Neural cell (in vitro differentiated cells): ENCODE measurements around the gene CFAP99. TPM values are rescaled to one million over a fixed set of nuclear protein-coding genes. Genes with fewer than 3 reads are reported as not detected.

Experiments used
- H2AFZ ChIP-seq: fragments of 200-600, 300-800 bp; sonication (generic), shearing (Covaris generic); 2 replicates; pipeline ENCODE4 v1.6.0; 2014; ENCODE audit warnings: low read depth, mild to moderate bottlenecking, antibody characterized with exemption, low read length, moderate library complexity
- H3F3A ChIP-seq: fragments of 200-600 bp; shearing (Covaris generic); 2 replicates; pipeline ENCODE4 v1.6.1; 2016; ENCODE audit warnings: mild to moderate bottlenecking, moderate library complexity, mixed read lengths, antibody characterized with exemption, low read length; ENCODE audit not compliant: insufficient read depth, poor library complexity, severe bottlenecking
- H3K27ac ChIP-seq: fragments of 200-600, 300-800 bp; sonication (generic), shearing (Covaris generic); 2 replicates; pipeline ENCODE4 v1.5.1; 2014; ENCODE audit warnings: mild to moderate bottlenecking, low read length, moderate library complexity
- H3K27me3 ChIP-seq: fragments of 300-800, 200-600 bp; sonication (generic), shearing (Covaris generic); 2 replicates; pipeline ENCODE4 v1.6.0; 2014; ENCODE audit warnings: mild to moderate bottlenecking, low read depth, low read length, moderate library complexity; ENCODE audit not compliant: insufficient read depth
- H3K36me3 ChIP-seq: fragments of 300-800, 200-600 bp; sonication (generic), shearing (Covaris generic); 2 replicates; pipeline ENCODE4 v1.5.1; 2014; ENCODE audit warnings: mild to moderate bottlenecking, antibody characterized with exemption, low read length, moderate library complexity; ENCODE audit not compliant: insufficient read depth
- H3K4me2 ChIP-seq: fragments of 300-800, 200-600 bp; sonication (generic), shearing (Covaris generic); 2 replicates; pipeline ENCODE4 v1.6.0; 2014; ENCODE audit warnings: mild to moderate bottlenecking, low read length
- H3K4me3 ChIP-seq: fragments of 300-800, 200-600 bp; sonication (generic), shearing (Covaris generic); 2 replicates; pipeline ENCODE4 v1.5.1; 2014; ENCODE audit warnings: mild to moderate bottlenecking, low read length, moderate library complexity
- H3K79me2 ChIP-seq: fragments of 200-600 bp; shearing (Covaris generic); replicated peaks from 2 replicates; pipeline ENCODE4 v1.6.0; 2014; ENCODE audit warnings: mild to moderate bottlenecking, low read length, moderate library complexity; ENCODE audit not compliant: insufficient read depth
- H3K9ac ChIP-seq: fragments of 300-800, 200-600 bp; sonication (generic), shearing (Covaris generic); 2 replicates; pipeline ENCODE4 v1.6.1; 2016; ENCODE audit warnings: mild to moderate bottlenecking, low read length, mixed read lengths
- H3K9me2 ChIP-seq: fragments of 200-600 bp; shearing (Covaris generic); 2 replicates; pipeline ENCODE4 v1.6.1; 2016; ENCODE audit warnings: mild to moderate bottlenecking, low read length, mixed read lengths; ENCODE audit not compliant: insufficient read depth
- H3K9me3 ChIP-seq: fragments of 200-600, 300-800 bp; sonication (generic), shearing (Covaris generic); 2 replicates; pipeline ENCODE4 v1.6.1; 2016; ENCODE audit warnings: mild to moderate bottlenecking, mixed run types, low read length, moderate library complexity, mixed read lengths
- H4K20me1 ChIP-seq: fragments of 200-600 bp; shearing (Covaris generic); 2 replicates; pipeline ENCODE4 v1.6.1; 2016; ENCODE audit warnings: mild to moderate bottlenecking, mixed run types; ENCODE audit not compliant: insufficient read depth
- EP300 ChIP-seq: fragments of 450-650 bp; conservative IDR thresholded peaks from 2 replicates; pipeline ENCODE4 v1.6.1; 2014; ENCODE audit warnings: antibody characterized with exemption, mild to moderate bottlenecking, moderate library complexity; ENCODE audit not compliant: poor library complexity, severe bottlenecking
- EZH2 ChIP-seq: fragments of 200-600, 300-800 bp; shearing (Covaris generic), sonication (generic); IDR thresholded peaks from 2 replicates; pipeline ENCODE4 v1.6.1; 2014; ENCODE audit warnings: antibody characterized with exemption, low read length, borderline replicate concordance, mild to moderate bottlenecking; ENCODE audit not compliant: insufficient read depth, poor library complexity, severe bottlenecking
- MXI1 ChIP-seq: fragments of 450-650 bp; conservative IDR thresholded peaks from 2 replicates; pipeline ENCODE4 v1.6.1; 2014; ENCODE audit warnings: antibody characterized with exemption, mild to moderate bottlenecking; ENCODE audit not compliant: poor library complexity, severe bottlenecking
- POLR2AphosphoS5 ChIP-seq: IDR thresholded peaks from 2 replicates; pipeline ENCODE4 v1.6.1; 2012
- RAD21 ChIP-seq: fragments of 450-650 bp; conservative IDR thresholded peaks from 2 replicates; pipeline ENCODE4 v1.6.1; 2014; ENCODE audit warnings: antibody characterized with exemption, mild to moderate bottlenecking, moderate library complexity
- SMC3 ChIP-seq: fragments of 450-650 bp; conservative IDR thresholded peaks from 2 replicates; pipeline ENCODE4 v1.6.1; 2014; ENCODE audit warnings: antibody characterized with exemption, mild to moderate bottlenecking, moderate library complexity; ENCODE audit not compliant: poor library complexity
- TAF1 ChIP-seq: IDR thresholded peaks from 2 replicates; pipeline ENCODE4 v1.6.1; 2012; ENCODE audit warnings: low read depth
- polyA plus RNA-seq: library from polyadenylated mRNA; depleted of rRNA; stranded (reverse); fragments of >200 nt; gene quantifications from 2 replicates; pipeline ENCODE4 v1.2.3, GENCODE V29; 2014
- TF ChIP-seq, protein P1 (sequence below): IDR thresholded peaks from 2 replicates; pipeline ENCODE4 v1.6.1; 2012; ENCODE audit warnings: borderline replicate concordance
- TF ChIP-seq, protein P2 (sequence below): fragments of 450-650 bp; IDR thresholded peaks from 2 replicates; pipeline ENCODE4 v1.5.1; 2014; ENCODE audit warnings: antibody characterized with exemption, mild to moderate bottlenecking, moderate library complexity; ENCODE audit not compliant: poor library complexity, severe bottlenecking

Gene CFAP99
- polyA plus RNA-seq, 1 donor from 2014 or later, result not detected

DNA sequence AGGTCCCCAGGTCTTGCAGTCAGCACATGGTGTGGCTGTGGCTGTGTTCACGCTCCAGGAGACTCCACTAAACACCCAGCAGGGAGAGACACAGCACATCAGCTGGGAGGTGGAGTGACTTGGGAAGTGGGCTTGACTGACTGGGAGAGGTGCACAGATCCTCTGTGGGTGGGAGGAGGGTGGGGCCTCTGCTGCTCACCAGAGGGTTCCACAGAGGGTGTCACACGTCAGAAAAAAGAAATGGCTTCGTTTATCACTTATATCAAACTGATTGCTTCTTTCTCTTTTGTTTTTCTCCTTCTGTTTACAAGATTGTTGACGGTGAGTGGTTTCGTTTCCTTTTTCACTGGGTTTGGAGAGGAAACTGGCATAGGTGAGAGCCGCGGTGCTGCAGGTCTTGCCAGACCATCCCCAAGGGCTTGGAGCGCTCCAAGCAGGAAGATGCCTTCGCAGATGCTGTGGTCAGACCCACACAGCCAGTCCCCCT, 92.9 kb downstream of the CFAP99 start:
- H3K36me3 ChIP-seq, result peaks cover 13% of the 10 kb centered on the region
- H3F3A ChIP-seq, result no peaks in the 10 kb centered on the region
- no peak overlapping the region for H3K9ac ChIP-seq
- H3K27ac ChIP-seq, result no peak overlapping the region
- no peaks in the 10 kb centered on the region for H4K20me1 ChIP-seq
- H3K79me2 ChIP-seq, result no peaks in the 10 kb centered on the region
- no peak overlapping the region for H2AFZ ChIP-seq
- no peaks in the 10 kb centered on the region for H3K27me3 ChIP-seq
- no peak overlapping the region for H3K4me3 ChIP-seq
- H3K4me2 ChIP-seq, result no peak overlapping the region
- TF ChIP-seq TAF1 (no peak), POLR2AphosphoS5 (no peak), RAD21 (no peak), SMC3 (no peak), MXI1 (no peak), EP300 (no peak), EZH2 (no peak)
- TF ChIP-seq, protein P1, sequence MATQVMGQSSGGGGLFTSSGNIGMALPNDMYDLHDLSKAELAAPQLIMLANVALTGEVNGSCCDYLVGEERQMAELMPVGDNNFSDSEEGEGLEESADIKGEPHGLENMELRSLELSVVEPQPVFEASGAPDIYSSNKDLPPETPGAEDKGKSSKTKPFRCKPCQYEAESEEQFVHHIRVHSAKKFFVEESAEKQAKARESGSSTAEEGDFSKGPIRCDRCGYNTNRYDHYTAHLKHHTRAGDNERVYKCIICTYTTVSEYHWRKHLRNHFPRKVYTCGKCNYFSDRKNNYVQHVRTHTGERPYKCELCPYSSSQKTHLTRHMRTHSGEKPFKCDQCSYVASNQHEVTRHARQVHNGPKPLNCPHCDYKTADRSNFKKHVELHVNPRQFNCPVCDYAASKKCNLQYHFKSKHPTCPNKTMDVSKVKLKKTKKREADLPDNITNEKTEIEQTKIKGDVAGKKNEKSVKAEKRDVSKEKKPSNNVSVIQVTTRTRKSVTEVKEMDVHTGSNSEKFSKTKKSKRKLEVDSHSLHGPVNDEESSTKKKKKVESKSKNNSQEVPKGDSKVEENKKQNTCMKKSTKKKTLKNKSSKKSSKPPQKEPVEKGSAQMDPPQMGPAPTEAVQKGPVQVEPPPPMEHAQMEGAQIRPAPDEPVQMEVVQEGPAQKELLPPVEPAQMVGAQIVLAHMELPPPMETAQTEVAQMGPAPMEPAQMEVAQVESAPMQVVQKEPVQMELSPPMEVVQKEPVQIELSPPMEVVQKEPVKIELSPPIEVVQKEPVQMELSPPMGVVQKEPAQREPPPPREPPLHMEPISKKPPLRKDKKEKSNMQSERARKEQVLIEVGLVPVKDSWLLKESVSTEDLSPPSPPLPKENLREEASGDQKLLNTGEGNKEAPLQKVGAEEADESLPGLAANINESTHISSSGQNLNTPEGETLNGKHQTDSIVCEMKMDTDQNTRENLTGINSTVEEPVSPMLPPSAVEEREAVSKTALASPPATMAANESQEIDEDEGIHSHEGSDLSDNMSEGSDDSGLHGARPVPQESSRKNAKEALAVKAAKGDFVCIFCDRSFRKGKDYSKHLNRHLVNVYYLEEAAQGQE, result no peak
- TF ChIP-seq, protein P2, sequence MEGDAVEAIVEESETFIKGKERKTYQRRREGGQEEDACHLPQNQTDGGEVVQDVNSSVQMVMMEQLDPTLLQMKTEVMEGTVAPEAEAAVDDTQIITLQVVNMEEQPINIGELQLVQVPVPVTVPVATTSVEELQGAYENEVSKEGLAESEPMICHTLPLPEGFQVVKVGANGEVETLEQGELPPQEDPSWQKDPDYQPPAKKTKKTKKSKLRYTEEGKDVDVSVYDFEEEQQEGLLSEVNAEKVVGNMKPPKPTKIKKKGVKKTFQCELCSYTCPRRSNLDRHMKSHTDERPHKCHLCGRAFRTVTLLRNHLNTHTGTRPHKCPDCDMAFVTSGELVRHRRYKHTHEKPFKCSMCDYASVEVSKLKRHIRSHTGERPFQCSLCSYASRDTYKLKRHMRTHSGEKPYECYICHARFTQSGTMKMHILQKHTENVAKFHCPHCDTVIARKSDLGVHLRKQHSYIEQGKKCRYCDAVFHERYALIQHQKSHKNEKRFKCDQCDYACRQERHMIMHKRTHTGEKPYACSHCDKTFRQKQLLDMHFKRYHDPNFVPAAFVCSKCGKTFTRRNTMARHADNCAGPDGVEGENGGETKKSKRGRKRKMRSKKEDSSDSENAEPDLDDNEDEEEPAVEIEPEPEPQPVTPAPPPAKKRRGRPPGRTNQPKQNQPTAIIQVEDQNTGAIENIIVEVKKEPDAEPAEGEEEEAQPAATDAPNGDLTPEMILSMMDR, result no peak
- no peaks in the 10 kb centered on the region for H3K9me2 ChIP-seq
- H3K9me3 ChIP-seq, result no peaks in the 10 kb centered on the region

Other genes with a start within 250 kb of the CFAP99 start
- gene HAUS3, start 176.8 kb upstream of the CFAP99 start, polyA plus RNA-seq, result 29.0 and 34.2 TPM in 2 replicates
- 0.76 and 1.1 TPM in 2 replicates for gene POLN, start 176.8 kb upstream of the CFAP99 start, polyA plus RNA-seq
- 58.4 and 65.4 TPM in 2 replicates for gene MXD4, start 156.8 kb upstream of the CFAP99 start, polyA plus RNA-seq
- gene ZFYVE28, start 310 bp upstream of the CFAP99 start, polyA plus RNA-seq, result 2.4 and 2.6 TPM in 2 replicates
- gene RNF4, start 50.2 kb downstream of the CFAP99 start, polyA plus RNA-seq, result 48.2 and 67.9 TPM in 2 replicates
- 11.6 and 12.7 TPM in 2 replicates for gene FAM193A, start 117.7 kb downstream of the CFAP99 start, polyA plus RNA-seq